ENCODE data around the gene IQGAP3.

DNA sequence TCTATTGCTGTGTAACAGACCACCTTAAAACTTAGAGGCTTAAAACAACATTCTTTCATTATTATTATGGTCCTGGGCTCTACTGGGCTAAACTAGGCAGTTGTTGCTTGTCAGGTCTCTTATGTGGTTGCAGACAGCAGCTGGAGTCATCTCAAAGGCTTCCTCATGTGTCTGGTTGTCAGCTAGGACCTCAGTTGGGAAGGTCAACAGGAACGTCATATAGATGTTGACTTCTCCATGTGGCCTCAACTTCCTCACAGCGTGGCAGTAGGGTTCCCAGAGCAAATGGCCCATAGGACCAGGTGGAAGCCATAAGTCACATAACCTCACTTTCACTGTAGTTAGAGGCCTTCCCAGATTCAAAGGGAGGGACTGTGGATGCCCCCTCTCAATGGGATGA is 56.4 kb downstream of the IQGAP3 start:
- TF ChIP-seq, protein P1, sequence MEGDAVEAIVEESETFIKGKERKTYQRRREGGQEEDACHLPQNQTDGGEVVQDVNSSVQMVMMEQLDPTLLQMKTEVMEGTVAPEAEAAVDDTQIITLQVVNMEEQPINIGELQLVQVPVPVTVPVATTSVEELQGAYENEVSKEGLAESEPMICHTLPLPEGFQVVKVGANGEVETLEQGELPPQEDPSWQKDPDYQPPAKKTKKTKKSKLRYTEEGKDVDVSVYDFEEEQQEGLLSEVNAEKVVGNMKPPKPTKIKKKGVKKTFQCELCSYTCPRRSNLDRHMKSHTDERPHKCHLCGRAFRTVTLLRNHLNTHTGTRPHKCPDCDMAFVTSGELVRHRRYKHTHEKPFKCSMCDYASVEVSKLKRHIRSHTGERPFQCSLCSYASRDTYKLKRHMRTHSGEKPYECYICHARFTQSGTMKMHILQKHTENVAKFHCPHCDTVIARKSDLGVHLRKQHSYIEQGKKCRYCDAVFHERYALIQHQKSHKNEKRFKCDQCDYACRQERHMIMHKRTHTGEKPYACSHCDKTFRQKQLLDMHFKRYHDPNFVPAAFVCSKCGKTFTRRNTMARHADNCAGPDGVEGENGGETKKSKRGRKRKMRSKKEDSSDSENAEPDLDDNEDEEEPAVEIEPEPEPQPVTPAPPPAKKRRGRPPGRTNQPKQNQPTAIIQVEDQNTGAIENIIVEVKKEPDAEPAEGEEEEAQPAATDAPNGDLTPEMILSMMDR (IDR thresholded peaks at IDR 0.05): no peak
- TF ChIP-seq EZH2 (IDR thresholded peaks at IDR 0.05; ENCODE audit: borderline replicate concordance, insufficient read depth, low read depth, low read length, poor library complexity, severe bottlenecking): no peak
